ENCODE data around the gene RETREG1.

The RETREG1 gene

GRCh38 chr5:16616536-16617273 is at the start of gene RETREG1 (continued):
- peak; percentile 27; the same call in 1 of the 2 replicates for TF ChIP-seq KLF10 (tag by site-specific recombination; IDR thresholded peaks at IDR 0.05)
- TF ChIP-seq GLIS2 (tag by site-specific recombination; IDR thresholded peaks at IDR 0.05), result peak; percentile 90
- TF ChIP-seq, protein P1, sequence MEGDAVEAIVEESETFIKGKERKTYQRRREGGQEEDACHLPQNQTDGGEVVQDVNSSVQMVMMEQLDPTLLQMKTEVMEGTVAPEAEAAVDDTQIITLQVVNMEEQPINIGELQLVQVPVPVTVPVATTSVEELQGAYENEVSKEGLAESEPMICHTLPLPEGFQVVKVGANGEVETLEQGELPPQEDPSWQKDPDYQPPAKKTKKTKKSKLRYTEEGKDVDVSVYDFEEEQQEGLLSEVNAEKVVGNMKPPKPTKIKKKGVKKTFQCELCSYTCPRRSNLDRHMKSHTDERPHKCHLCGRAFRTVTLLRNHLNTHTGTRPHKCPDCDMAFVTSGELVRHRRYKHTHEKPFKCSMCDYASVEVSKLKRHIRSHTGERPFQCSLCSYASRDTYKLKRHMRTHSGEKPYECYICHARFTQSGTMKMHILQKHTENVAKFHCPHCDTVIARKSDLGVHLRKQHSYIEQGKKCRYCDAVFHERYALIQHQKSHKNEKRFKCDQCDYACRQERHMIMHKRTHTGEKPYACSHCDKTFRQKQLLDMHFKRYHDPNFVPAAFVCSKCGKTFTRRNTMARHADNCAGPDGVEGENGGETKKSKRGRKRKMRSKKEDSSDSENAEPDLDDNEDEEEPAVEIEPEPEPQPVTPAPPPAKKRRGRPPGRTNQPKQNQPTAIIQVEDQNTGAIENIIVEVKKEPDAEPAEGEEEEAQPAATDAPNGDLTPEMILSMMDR (tag by site-specific recombination; IDR thresholded peaks at IDR 0.05), result peak; percentile 82
- no peak for TF ChIP-seq ZNF518A (tag by site-specific recombination; conservative IDR thresholded peaks at IDR 0.05; ENCODE audit: low read depth)
- peak; percentile 60; the same call in 1 of the 2 replicates for TF ChIP-seq ZNF626 (tag by site-specific recombination; IDR thresholded peaks at IDR 0.05)
- TF ChIP-seq ZNF404 (tag by site-specific recombination; IDR thresholded peaks at IDR 0.05), result no peak
- TF ChIP-seq ZBTB11 (tag by site-specific recombination; conservative IDR thresholded peaks at IDR 0.05; ENCODE audit: low read depth), result no peak
- peak; percentile 69; the same call in 1 of the 2 replicates for TF ChIP-seq ZBTB20 (tag by site-specific recombination; IDR thresholded peaks at IDR 0.05)

DNA sequence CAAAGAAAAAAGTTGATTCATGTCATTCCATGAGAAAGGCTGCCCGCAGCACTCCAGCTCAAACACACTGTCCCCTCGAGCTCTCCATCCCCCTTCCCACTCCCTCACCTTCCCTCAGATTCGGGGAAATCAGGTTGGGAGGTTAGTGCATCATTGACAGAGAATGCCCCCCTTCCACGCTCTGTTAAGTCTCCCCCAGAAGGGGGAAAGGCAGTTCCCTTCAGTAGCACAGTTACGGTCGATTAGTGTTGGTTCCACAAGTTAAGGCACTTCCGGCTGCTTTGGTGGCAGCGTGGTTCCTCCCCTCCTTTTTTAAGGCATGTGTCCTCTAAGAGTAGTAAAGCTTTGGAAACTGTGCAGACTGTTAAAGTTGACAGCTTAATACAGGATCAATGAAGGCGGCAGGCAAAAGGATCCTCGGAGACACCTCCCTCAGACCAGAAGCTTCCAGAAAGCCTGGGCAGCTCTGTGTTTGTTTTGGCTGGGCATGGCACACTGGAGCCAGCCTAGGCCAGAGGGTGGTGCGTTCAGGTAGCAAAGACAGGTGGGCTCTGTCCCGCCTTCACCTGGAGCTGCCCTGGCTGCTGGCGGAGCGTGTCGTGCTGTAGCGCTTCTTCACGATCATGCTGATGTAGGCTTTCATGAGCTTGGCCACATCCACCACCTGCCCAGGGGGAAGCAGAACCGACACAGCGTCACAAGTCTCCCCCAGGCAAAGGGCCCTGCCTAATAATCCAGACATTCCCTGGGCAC is 49.5 kb upstream of the RETREG1 start:
- ChIA-PET POLR2A (interaction anchor here (0.5 kb wide), 1 partner anchor 156 kb away, joined by 3 read pairs; no protein-coding TSS in a partner anchor), CTCF (interaction anchor here (0.6 to 2.9 kb wide), 8 partner anchors 23 to 523 kb away, joined by 3 to 20 read pairs (median 4); no protein-coding TSS in a partner anchor)
- no peak for TF ChIP-seq AEBP2 (tag by site-specific recombination; IDR thresholded peaks at IDR 0.05; ENCODE audit: borderline replicate concordance)
- no peaks in the 10 kb centered on the region for H3K4me1 ChIP-seq (ENCODE audit: control insufficient read depth, insufficient read depth, low read length)
- H3K27ac ChIP-seq (ENCODE audit: extremely low read depth, low read depth, low read length), result no peak overlapping the region
- H3K4me3 ChIP-seq (ENCODE audit: low read depth, low read length), result no peak overlapping the region
- H3K9me3 ChIP-seq (ENCODE audit: control insufficient read depth, insufficient read depth, low read depth, low read length), result no peaks in the 10 kb centered on the region
- H3K36me3 ChIP-seq (ENCODE audit: control insufficient read depth in 2 of 2, insufficient read depth in 1 of 2, low read length in 2 of 2), result peaks cover 15 to 53% of the 10 kb centered on the region in 2 experiments
